Stimulated activated CD4-positive, alpha-beta T cell treated with anti-CD3 and anti-CD28 coated beads, Interleukin-1b, Interleukin-23, amount 100 ng/mL, for 48 hours (primary cell): ENCODE measurements around the gene STUM.
A peak's percentile ranks its signal among the peaks of the same experiment; 100 is the strongest.

Experiments
- DNase-seq: peaks from one replicate; pipeline ENCODE4 v3.0.0-alpha.2; 2020

Gene STUM

GRCh38 chr1:226643177-226643576, 94.6 kb downstream of the STUM start:
- peak; percentile 75 for DNase-seq

GRCh38 chr1:226643611-226644540, 95.3 kb downstream of the STUM start:
- DNase-seq = peak; percentile 32

GRCh38 chr1:226644541-226645176, 96.1 kb downstream of the STUM start:
- peak; percentile 36 for DNase-seq

GRCh38 chr1:226645279-226645976, 96.9 kb downstream of the STUM start:
- DNase-seq = no peak

GRCh38 chr1:226646026-226646869, 97.7 kb downstream of the STUM start:
- no peak for DNase-seq

GRCh38 chr1:226646870-226647449, 98.4 kb downstream of the STUM start:
- no peak for DNase-seq

- no peak for DNase-seq
Measured at GRCh38 chr1:226647719-226648118, 99.2 kb downstream of the STUM start.

- DNase-seq = no peak
Measured at GRCh38 chr1:226648421-226648820, 99.9 kb downstream of the STUM start.

GRCh38 chr1:226649244-226649643, 100.7 kb downstream of the STUM start:
- DNase-seq = no peak

- no peak for DNase-seq
Measured at GRCh38 chr1:226649780-226650179, 101.2 kb downstream of the STUM start.

- DNase-seq = no peak
Measured at GRCh38 chr1:226650236-226650841, 101.8 kb downstream of the STUM start.

GRCh38 chr1:226651041-226651731, 102.6 kb downstream of the STUM start:
- no peak for DNase-seq

GRCh38 chr1:226651732-226652105, 103.2 kb downstream of the STUM start:
- DNase-seq = no peak

- no peak for DNase-seq
Measured at GRCh38 chr1:226652613-226653012, 104.0 kb downstream of the STUM start.

- DNase-seq = peak; percentile 56
Measured at GRCh38 chr1:226653311-226653921, 104.9 kb downstream of the STUM start.

GRCh38 chr1:226654046-226654667, 105.6 kb downstream of the STUM start:
- DNase-seq = no peak

- DNase-seq = no peak
Measured at GRCh38 chr1:226654668-226655055, 106.1 kb downstream of the STUM start.

- no peak for DNase-seq
Measured at GRCh38 chr1:226655251-226656163, 106.9 kb downstream of the STUM start.

- no peak for DNase-seq
Measured at GRCh38 chr1:226656201-226656600, 107.6 kb downstream of the STUM start.
